Left cardiac atrium (tissue), 4 donors: Measurements from ENCODE around the gene SH3BP4. TPM values are rescaled to one million over a fixed set of nuclear protein-coding genes. Genes with fewer than 3 reads are reported as not detected.

Experiments used
- ATAC-seq, 2 donors: fragments of 200-7000 bp; cut with Tn5 transposase; one replicate each; pipeline ENCODE4 v1.9.1; 2020; ENCODE audit warnings: mild to moderate bottlenecking in 2 of 2, moderate library complexity in 2 of 2
- DNase-seq: peaks from one replicate; pipeline ENCODE4 v3.0.0-alpha.2; 2020
- intact Hi-C, 2 donors: fragments of 100-400 bp; cut with DNase I; formaldehyde crosslinking; loops; one replicate each; pipeline versions ENCODE4 v1.14.1 to v1.15.1; 2022 to 2023
- total RNA-seq, 2 donors: library from RNA; stranded (reverse); fragmentation: NEBNext Ultra II Directional; extraction: Animal tissue kit (Norgen Biotek cat#: 25700); gene quantifications; one replicate each; pipeline ENCODE4 v1.2.1, GENCODE V29; 2021
- donor health status: DM: no; HTN: yes; CAD: no.
- donor health status: DM: no; HTN: yes; CAD: no; lungs with severe emphysema.
- donor health status: DM: yes; HTN: yes; CAD: no.
- donor health status: Dilated cardiomyopathy.

Gene SH3BP4
- total RNA-seq, 2 donors from 2014 or later = 15.1 to 27.0 TPM

GRCh38 chr2:234992196-234992595 lies 40.4 kb downstream of the SH3BP4 start:
- intact Hi-C loops = no loop called here
- DNase-seq (no peak), ATAC-seq (no peak)

- ATAC-seq (no peak), DNase-seq (no peak)
- intact Hi-C loops = no loop called here
Measured at GRCh38 chr2:234992624-234993349, 41.0 kb downstream of the SH3BP4 start.

GRCh38 chr2:234993541-234993981 lies 41.7 kb downstream of the SH3BP4 start:
- intact Hi-C loops = no loop called here
- DNase-seq (no peak), ATAC-seq (no peak)

GRCh38 chr2:234994438-234995321 lies 42.9 kb downstream of the SH3BP4 start:
- no peak for ATAC-seq

GRCh38 chr2:234995332-234996068 lies 43.7 kb downstream of the SH3BP4 start:
- DNase-seq (no peak), ATAC-seq (no peak)
- intact Hi-C loops = no loop called here

More at GRCh38 chr2:234994438-234995321, 42.9 kb downstream of the SH3BP4 start:
- intact Hi-C loops = no loop called here
- DNase-seq = no peak

- DNase-seq (no peak), ATAC-seq (peak in 1 of 2 donors; percentile 11)
- intact Hi-C loops = no loop called here
Measured at GRCh38 chr2:234996069-234996940, 44.5 kb downstream of the SH3BP4 start.

- DNase-seq = no peak
- intact Hi-C loops = no loop called here
- no peak for ATAC-seq
Measured at GRCh38 chr2:234996941-234997270, 45.1 kb downstream of the SH3BP4 start.

- ATAC-seq (no peak), DNase-seq (no peak)
- intact Hi-C loops = no loop called here
Measured at GRCh38 chr2:234997389-234997788, 45.6 kb downstream of the SH3BP4 start.

GRCh38 chr2:234998404-234999211 lies 46.8 kb downstream of the SH3BP4 start:
- intact Hi-C loops = no loop called here
- DNase-seq = no peak
- no peak for ATAC-seq

- DNase-seq = no peak
- ATAC-seq = no peak
- intact Hi-C loops = no loop called here
Measured at GRCh38 chr2:234999740-235000425, 48.1 kb downstream of the SH3BP4 start.

- ATAC-seq = peak in 1 of 2 donors; percentile 4
- intact Hi-C loops = no loop called here
- no peak for DNase-seq
Measured at GRCh38 chr2:235000426-235001236, 48.8 kb downstream of the SH3BP4 start.

- ATAC-seq (peak in 1 of 2 donors; percentile 11), DNase-seq (no peak)
- intact Hi-C loops = no loop called here
Measured at GRCh38 chr2:235001237-235002133, 49.7 kb downstream of the SH3BP4 start.

GRCh38 chr2:235002198-235003095 lies 50.6 kb downstream of the SH3BP4 start:
- DNase-seq (no peak), ATAC-seq (no peak)
- intact Hi-C loops = no loop called here

GRCh38 chr2:235003096-235003775 lies 51.4 kb downstream of the SH3BP4 start:
- DNase-seq (no peak), ATAC-seq (no peak)
- intact Hi-C loops = no loop called here
